HG02981 (cell line): Measurements from ENCODE around the gene IRGC.
"Not testable (repeated sequence)": the region's sequence is repeated elsewhere in the genome, so short reads cannot be mapped to it uniquely, and the experiment has no call there.

Source experiments
- ATAC-seq: cut with Tn5 transposase; IDR thresholded peaks from one replicate; pipeline ENCODE4 v1.9.1; 2021; ENCODE audit warnings: mild to moderate bottlenecking, moderate library complexity; ENCODE audit not compliant: unreplicated experiment

The IRGC gene

GRCh38 chr19:43751466-43752220, 35.8 kb downstream of the IRGC start:
- no peak for ATAC-seq

GRCh38 chr19:43752287-43752875, 36.5 kb downstream of the IRGC start:
- no peak for ATAC-seq

- no peak for ATAC-seq
These were observed 38.3 kb downstream of the IRGC start for GRCh38 chr19:43754253-43754502.

GRCh38 chr19:43754503-43755255, 38.8 kb downstream of the IRGC start, which contains the start of gene SMG9:
Gene SMG9, minus strand, starts transcription at chr19:43754962. Its CDS starts 4,221 bp downstream, at chr19:43750741.
- ATAC-seq = peak; percentile 53

- ATAC-seq = no peak
These were observed 39.5 kb downstream of the IRGC start for GRCh38 chr19:43755256-43755801.

- ATAC-seq = no peak
These were observed 43.6 kb downstream of the IRGC start for GRCh38 chr19:43759515-43759914.

- no peak for ATAC-seq
These were observed 45.1 kb downstream of the IRGC start for GRCh38 chr19:43760941-43761340.

- ATAC-seq = no peak
These were observed 46.9 kb downstream of the IRGC start for GRCh38 chr19:43762814-43763213.

GRCh38 chr19:43763473-43763939, 47.6 kb downstream of the IRGC start:
- no peak for ATAC-seq

GRCh38 chr19:43764684-43765083, 48.8 kb downstream of the IRGC start:
- not testable (repeated sequence) for ATAC-seq

- peak; percentile 62 for ATAC-seq
These were observed 49.4 kb downstream of the IRGC start for GRCh38 chr19:43765109-43765876.

GRCh38 chr19:43766755-43767043, 50.8 kb downstream of the IRGC start:
- no peak for ATAC-seq

- no peak for ATAC-seq
These were observed 51.4 kb downstream of the IRGC start for GRCh38 chr19:43767316-43767715.

GRCh38 chr19:43767818-43768217, 51.9 kb downstream of the IRGC start:
- ATAC-seq = no peak

- no peak for ATAC-seq
These were observed 52.6 kb downstream of the IRGC start for GRCh38 chr19:43768273-43769050.

GRCh38 chr19:43769256-43769655, 53.4 kb downstream of the IRGC start:
- ATAC-seq = no peak
